Mononuclear cell (primary cell): ENCODE measurements around the gene LRRC63. TPM values are rescaled to one million over a fixed set of nuclear protein-coding genes. Genes with fewer than 3 reads are reported as not detected.

Experiments
- H3K27me3 ChIP-seq: 2 replicates; pipeline ENCODE4 v1.6.0; 2011; ENCODE audit warnings: low read length, control low read depth; ENCODE audit not compliant: insufficient read depth
- H3K4me1 ChIP-seq: 2 replicates; pipeline ENCODE4 v1.5.1; 2011; ENCODE audit warnings: mild to moderate bottlenecking, low read length, control low read depth; ENCODE audit not compliant: insufficient read depth
- H3K4me3 ChIP-seq: 2 replicates; pipeline ENCODE4 v1.5.1; 2011; ENCODE audit warnings: mild to moderate bottlenecking, low read length, moderate library complexity
- H3K9me3 ChIP-seq: 2 replicates; pipeline ENCODE4 v1.5.1; 2011; ENCODE audit warnings: low read depth, mild to moderate bottlenecking, control low read depth, low read length
- total RNA-seq: library from RNA; depleted of rRNA; stranded (reverse); fragments of >200 nt; gene quantifications from one replicate; pipeline ENCODE4 v1.2.3, GENCODE V29; 2012

Gene LRRC63
- total RNA-seq, 1 donor, result 0.21 TPM

GRCh38 chr13:46303742-46304385 lies 92.1 kb downstream of the LRRC63 start:
- no peak overlapping the region for H3K4me3 ChIP-seq
- no peaks in the 10 kb centered on the region for H3K27me3 ChIP-seq
- peaks cover 13% of the 10 kb centered on the region for H3K4me1 ChIP-seq
- H3K9me3 ChIP-seq, result peaks cover 6% of the 10 kb centered on the region

DNA sequence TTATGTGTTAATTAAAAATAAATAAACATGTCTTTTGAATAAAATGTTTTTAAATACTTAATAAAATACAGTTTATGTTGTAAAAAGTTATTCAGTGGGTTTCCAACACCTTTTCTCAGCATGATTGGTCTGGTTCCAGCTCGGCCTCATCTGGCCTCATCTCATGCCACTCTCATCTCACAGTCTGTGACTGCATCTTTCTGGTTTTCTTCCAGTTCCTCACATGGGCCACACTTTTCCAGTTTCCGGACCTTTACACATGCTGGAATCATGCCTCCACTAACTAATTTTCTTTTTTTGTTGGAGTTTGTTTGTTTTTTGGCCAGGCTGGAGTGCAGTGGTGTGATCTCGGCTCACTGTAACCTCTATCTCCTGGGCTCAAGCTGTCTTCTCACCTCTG lies 92.8 kb downstream of the LRRC63 start:
- H3K9me3 ChIP-seq, result peaks cover 6% of the 10 kb centered on the region
- H3K27me3 ChIP-seq, result no peaks in the 10 kb centered on the region
- no peak overlapping the region for H3K4me3 ChIP-seq
- H3K4me1 ChIP-seq, result peaks cover 13% of the 10 kb centered on the region

DNA sequence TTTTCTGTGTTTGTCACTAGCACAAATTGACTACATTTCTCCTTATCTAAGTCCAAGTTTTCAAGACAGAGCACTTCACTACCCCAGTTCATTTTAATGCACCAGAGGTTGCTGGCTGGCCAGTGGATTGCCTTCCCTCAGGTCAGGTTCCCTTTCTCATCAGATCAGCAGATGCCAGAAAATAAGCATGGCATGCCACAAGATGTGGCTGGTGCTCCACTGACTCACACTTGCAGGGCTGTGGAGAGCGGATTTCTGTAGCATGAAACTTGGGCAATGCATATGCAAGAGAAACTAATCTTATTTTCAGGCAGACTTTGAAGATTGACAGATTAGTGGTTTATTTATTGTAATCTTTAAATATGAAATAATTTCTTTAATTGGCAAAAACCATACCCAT lies 95.8 kb downstream of the LRRC63 start:
- Histone ChIP-seq H3K4me1 (peaks cover 14% of the 10 kb centered on the region), H3K9me3 (no peaks in the 10 kb centered on the region), H3K4me3 (no peak overlapping the region), H3K27me3 (no peaks in the 10 kb centered on the region)

- Histone ChIP-seq H3K27me3 (no peaks in the 10 kb centered on the region), H3K4me1 (peaks cover 15% of the 10 kb centered on the region), H3K4me3 (no peak overlapping the region), H3K9me3 (no peaks in the 10 kb centered on the region)
Measured at GRCh38 chr13:46310066-46310465, 98.3 kb downstream of the LRRC63 start.

GRCh38 chr13:46311217-46311616 lies 99.5 kb downstream of the LRRC63 start:
- Histone ChIP-seq H3K4me1 (peaks cover 15% of the 10 kb centered on the region), H3K4me3 (no peak overlapping the region), H3K9me3 (no peaks in the 10 kb centered on the region), H3K27me3 (no peaks in the 10 kb centered on the region)

DNA sequence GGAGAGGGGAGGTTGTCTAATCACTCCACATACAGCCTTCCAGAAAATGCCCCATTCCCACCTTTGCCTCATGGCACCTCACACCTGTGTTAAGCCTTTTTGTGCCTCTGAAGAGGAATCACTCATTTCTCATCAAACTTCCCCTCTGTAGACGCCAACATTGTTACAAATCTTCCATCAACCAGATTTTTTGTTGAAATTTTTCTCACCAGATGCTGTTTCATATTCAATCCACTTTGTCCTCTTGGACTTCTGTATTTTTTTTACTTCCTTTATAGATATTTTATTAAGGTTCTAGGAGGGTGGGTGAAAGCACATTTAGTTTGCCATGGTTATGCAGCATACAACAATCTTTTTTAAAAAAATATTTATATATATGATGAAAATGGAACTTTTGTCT lies 101.3 kb downstream of the LRRC63 start:
- H3K27me3 ChIP-seq, result no peaks in the 10 kb centered on the region
- no peak overlapping the region for H3K4me3 ChIP-seq
- H3K9me3 ChIP-seq, result no peaks in the 10 kb centered on the region
- H3K4me1 ChIP-seq, result peaks cover 15% of the 10 kb centered on the region

- peaks cover 17% of the 10 kb centered on the region for H3K4me1 ChIP-seq
- H3K4me3 ChIP-seq, result no peak overlapping the region
- H3K27me3 ChIP-seq, result no peaks in the 10 kb centered on the region
- H3K9me3 ChIP-seq, result no peaks in the 10 kb centered on the region
Measured at GRCh38 chr13:46313432-46314257, 101.9 kb downstream of the LRRC63 start.

DNA sequence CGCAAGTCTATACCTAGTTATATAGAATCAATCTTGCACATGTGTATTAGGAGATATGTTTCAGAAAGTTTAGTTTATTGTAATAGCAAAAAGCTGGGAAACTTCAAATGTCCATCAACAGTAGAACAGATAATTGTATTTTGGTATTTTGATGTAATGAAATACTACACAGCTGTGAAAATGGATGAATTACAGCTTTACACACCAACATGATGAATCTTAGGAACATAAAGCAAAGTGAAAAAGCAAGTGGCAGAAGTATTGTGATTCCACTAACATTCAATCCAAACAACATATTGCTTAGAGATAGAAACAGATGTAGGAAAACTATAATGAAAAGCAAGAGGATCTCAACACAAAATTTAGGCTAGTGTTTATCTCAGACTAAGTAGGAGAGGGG lies 102.9 kb downstream of the LRRC63 start:
- Histone ChIP-seq H3K4me1 (peaks cover 21% of the 10 kb centered on the region), H3K27me3 (no peaks in the 10 kb centered on the region), H3K4me3 (no peak overlapping the region), H3K9me3 (no peaks in the 10 kb centered on the region)

- no peak overlapping the region for H3K4me3 ChIP-seq
- peaks cover 24% of the 10 kb centered on the region for H3K4me1 ChIP-seq
- no peaks in the 10 kb centered on the region for H3K9me3 ChIP-seq
- H3K27me3 ChIP-seq, result no peaks in the 10 kb centered on the region
Measured at GRCh38 chr13:46315036-46315435, 103.3 kb downstream of the LRRC63 start.

GRCh38 chr13:46315491-46316075 lies 103.9 kb downstream of the LRRC63 start:
- Histone ChIP-seq H3K4me1 (peaks cover 30% of the 10 kb centered on the region), H3K9me3 (no peaks in the 10 kb centered on the region), H3K4me3 (no peak overlapping the region), H3K27me3 (no peaks in the 10 kb centered on the region)

DNA sequence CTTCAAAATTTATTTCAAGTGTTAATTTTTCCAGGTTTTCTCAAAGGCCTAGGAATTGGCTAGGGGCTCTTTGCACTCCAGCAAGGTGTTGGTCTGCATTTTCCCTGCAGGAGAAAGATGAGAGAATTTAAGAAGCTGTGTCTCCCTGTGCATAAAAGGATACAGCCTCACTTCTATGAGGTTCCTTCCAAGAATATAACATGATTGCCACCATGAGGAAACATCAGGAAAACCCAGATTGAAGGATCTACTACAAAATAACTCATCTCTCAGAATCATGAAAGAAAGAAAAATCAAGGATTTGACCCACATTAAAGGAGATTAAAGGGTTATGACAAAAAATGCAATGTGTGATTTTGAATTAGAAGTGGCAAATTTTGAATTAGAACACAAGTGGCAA lies 105.4 kb downstream of the LRRC63 start:
- no peak overlapping the region for H3K4me3 ChIP-seq
- peaks cover 40% of the 10 kb centered on the region for H3K4me1 ChIP-seq
- no peaks in the 10 kb centered on the region for H3K27me3 ChIP-seq
- H3K9me3 ChIP-seq, result no peaks in the 10 kb centered on the region

DNA sequence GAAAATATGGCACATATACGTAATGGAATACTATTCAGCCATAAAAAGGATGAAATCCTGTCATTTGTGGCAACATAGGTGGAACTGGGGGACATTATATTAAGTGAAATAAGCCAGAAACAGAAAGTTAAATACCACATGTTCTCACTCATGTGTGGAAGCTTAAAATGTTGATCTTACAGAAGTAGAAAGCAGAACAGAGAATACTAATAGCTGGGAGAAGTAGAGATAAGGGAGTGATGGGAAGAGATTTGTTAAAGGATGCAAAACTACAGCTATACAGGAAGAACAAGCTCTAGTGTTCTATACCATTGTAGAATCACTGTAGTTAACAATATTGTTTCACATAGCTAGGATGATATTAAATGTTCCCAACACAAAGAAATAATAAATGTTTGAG lies 107.3 kb downstream of the LRRC63 start:
- Histone ChIP-seq H3K9me3 (no peaks in the 10 kb centered on the region), H3K4me3 (no peak overlapping the region), H3K4me1 (peaks cover 27% of the 10 kb centered on the region), H3K27me3 (no peaks in the 10 kb centered on the region)

DNA sequence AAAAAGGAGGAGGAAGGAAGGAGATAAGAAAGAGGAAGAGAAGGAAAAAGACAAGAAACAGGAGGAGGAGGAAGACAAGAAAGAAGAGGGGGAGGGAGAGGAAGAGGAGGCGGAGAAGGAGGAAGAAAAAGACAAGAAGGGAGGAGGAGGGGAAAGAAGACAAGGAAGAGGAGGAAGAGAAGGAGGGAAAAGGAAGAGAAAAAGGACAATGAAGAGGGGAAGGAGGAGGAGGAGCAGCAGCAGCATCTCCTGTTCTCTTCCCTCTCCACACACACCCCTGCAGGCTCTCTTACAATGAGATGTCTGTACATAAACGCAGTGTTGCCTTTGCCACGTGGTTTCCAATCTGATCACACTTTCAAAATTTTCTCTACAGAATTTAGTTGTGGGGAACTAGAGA lies 108.7 kb downstream of the LRRC63 start:
- Histone ChIP-seq H3K9me3 (no peaks in the 10 kb centered on the region), H3K4me3 (no peak overlapping the region), H3K4me1 (peaks cover 24% of the 10 kb centered on the region), H3K27me3 (no peaks in the 10 kb centered on the region)

GRCh38 chr13:46320821-46321220 lies 109.1 kb downstream of the LRRC63 start:
- Histone ChIP-seq H3K4me1 (peaks cover 24% of the 10 kb centered on the region), H3K27me3 (no peaks in the 10 kb centered on the region), H3K9me3 (no peaks in the 10 kb centered on the region), H3K4me3 (no peak overlapping the region)

- Histone ChIP-seq H3K27me3 (no peaks in the 10 kb centered on the region), H3K4me3 (no peak overlapping the region), H3K9me3 (no peaks in the 10 kb centered on the region), H3K4me1 (peaks cover 24% of the 10 kb centered on the region)
Measured at GRCh38 chr13:46321494-46322225, 109.9 kb downstream of the LRRC63 start.
